ENCODE results near the gene COL6A5. TPM values are rescaled to one million over a fixed set of nuclear protein-coding genes. Genes with fewer than 3 reads are reported as not detected.

COL6A5 gene
- total RNA-seq, 1 experiment from 2014 or later: not detected

GRCh38 chr3:130423064-130423463, 77.6 kb downstream of the COL6A5 start:
- no peak for DNase-seq
- Mint-ChIP-seq H3K4me3 (ENCODE audit: unreplicated experiment) (no peak overlapping the region), H3K27ac (ENCODE audit: unreplicated experiment) (no peak overlapping the region), H3K27me3 (ENCODE audit: insufficient read depth, unreplicated experiment) (peaks cover 4% of the 10 kb centered on the region), H3K4me1 (ENCODE audit: low read depth, unreplicated experiment) (no peaks in the 10 kb centered on the region), H3K9me3 (ENCODE audit: unreplicated experiment) (no peaks in the 10 kb centered on the region), H3K36me3 (ENCODE audit: insufficient read depth, unreplicated experiment) (no peaks in the 10 kb centered on the region)
- no peak for TF ChIP-seq CTCF (IDR thresholded peaks at IDR 0.05; ENCODE audit: insufficient read depth in 1 of 2, low read depth in 1 of 2, low read length in 1 of 2, severe bottlenecking in 1 of 2, unreplicated experiment in 1 of 2)
- no peaks in the 10 kb centered on the region for H3K36me3 ChIP-seq (ENCODE audit: control insufficient read depth, insufficient read depth, low read length)
- no peaks in the 10 kb centered on the region for H3K9me3 ChIP-seq
- no peak overlapping the region for H3K4me3 ChIP-seq (ENCODE audit: low read depth, low read length)
- no peaks in the 10 kb centered on the region for H3K27me3 ChIP-seq (replicated peaks; ENCODE audit: control insufficient read depth, insufficient read depth, low read length)
- POLR2A ChIA-PET: no interaction called here
- no peaks in the 10 kb centered on the region for H3K4me1 ChIP-seq
- no TSS peak for BruUV-seq (replicated peaks)
- CTCF ChIA-PET: no interaction called here
- intact Hi-C loops (cut with micrococcal nuclease; ENCODE audit: unreplicated experiment): no loop called here

GRCh38 chr3:130424837-130425236, 79.4 kb downstream of the COL6A5 start:
- Mint-ChIP-seq H3K4me3 (ENCODE audit: unreplicated experiment) (no peak overlapping the region), H3K9me3 (ENCODE audit: unreplicated experiment) (no peaks in the 10 kb centered on the region), H3K27me3 (ENCODE audit: insufficient read depth, unreplicated experiment) (peaks cover 2% of the 10 kb centered on the region), H3K36me3 (ENCODE audit: insufficient read depth, unreplicated experiment) (no peaks in the 10 kb centered on the region), H3K4me1 (ENCODE audit: low read depth, unreplicated experiment) (no peaks in the 10 kb centered on the region), H3K27ac (ENCODE audit: unreplicated experiment) (no peak overlapping the region)
- no peak for TF ChIP-seq CTCF (IDR thresholded peaks at IDR 0.05; ENCODE audit: insufficient read depth in 1 of 2, low read depth in 1 of 2, low read length in 1 of 2, severe bottlenecking in 1 of 2, unreplicated experiment in 1 of 2)
- no peak for DNase-seq
- H3K36me3 ChIP-seq (ENCODE audit: control insufficient read depth, insufficient read depth, low read length): no peaks in the 10 kb centered on the region
- H3K9me3 ChIP-seq: no peaks in the 10 kb centered on the region
- H3K27me3 ChIP-seq (replicated peaks; ENCODE audit: control insufficient read depth, insufficient read depth, low read length): no peaks in the 10 kb centered on the region
- H3K4me1 ChIP-seq: no peaks in the 10 kb centered on the region
- CTCF ChIA-PET: no interaction called here
- BruUV-seq (replicated peaks): no TSS peak
- POLR2A ChIA-PET: no interaction called here
- H3K4me3 ChIP-seq (ENCODE audit: low read depth, low read length): no peak overlapping the region
- intact Hi-C loops (cut with micrococcal nuclease; ENCODE audit: unreplicated experiment): no loop called here

GRCh38 chr3:130425484-130425883, 80.0 kb downstream of the COL6A5 start:
- ChIA-PET POLR2A (no interaction called here), CTCF (no interaction called here)
- H3K9me3 ChIP-seq: no peaks in the 10 kb centered on the region
- Mint-ChIP-seq H3K27ac (ENCODE audit: unreplicated experiment) (no peak overlapping the region), H3K36me3 (ENCODE audit: insufficient read depth, unreplicated experiment) (no peaks in the 10 kb centered on the region), H3K9me3 (ENCODE audit: unreplicated experiment) (no peaks in the 10 kb centered on the region), H3K4me3 (ENCODE audit: unreplicated experiment) (no peak overlapping the region), H3K27me3 (ENCODE audit: insufficient read depth, unreplicated experiment) (peaks cover 3% of the 10 kb centered on the region), H3K4me1 (ENCODE audit: low read depth, unreplicated experiment) (no peaks in the 10 kb centered on the region)
- intact Hi-C loops (cut with micrococcal nuclease; ENCODE audit: unreplicated experiment): no loop called here
- no peaks in the 10 kb centered on the region for H3K36me3 ChIP-seq (ENCODE audit: control insufficient read depth, insufficient read depth, low read length)
- no TSS peak for BruUV-seq (replicated peaks)
- no peak for DNase-seq
- no peaks in the 10 kb centered on the region for H3K4me1 ChIP-seq
- TF ChIP-seq CTCF (IDR thresholded peaks at IDR 0.05; ENCODE audit: insufficient read depth in 1 of 2, low read depth in 1 of 2, low read length in 1 of 2, severe bottlenecking in 1 of 2, unreplicated experiment in 1 of 2): no peak
- H3K27me3 ChIP-seq (replicated peaks; ENCODE audit: control insufficient read depth, insufficient read depth, low read length): no peaks in the 10 kb centered on the region
- H3K4me3 ChIP-seq (ENCODE audit: low read depth, low read length): no peak overlapping the region

All from Caco-2 (cell line).